GM10266 (cell line): Measurements from ENCODE around the gene RNASE7.

Experiments used
- DNase-seq: peaks from one replicate; pipeline ENCODE4 v3.0.0; 2012; ENCODE audit errors: extremely low spot score
- TF ChIP-seq, protein P1 (sequence below): IDR thresholded peaks from 2 replicates; pipeline ENCODE4 v1.5.1; 2012; ENCODE audit warnings: mild to moderate bottlenecking, low read depth; ENCODE audit not compliant: control insufficient read depth, insufficient read depth; ENCODE audit errors: missing control alignments

RNASE7 gene

DNA sequence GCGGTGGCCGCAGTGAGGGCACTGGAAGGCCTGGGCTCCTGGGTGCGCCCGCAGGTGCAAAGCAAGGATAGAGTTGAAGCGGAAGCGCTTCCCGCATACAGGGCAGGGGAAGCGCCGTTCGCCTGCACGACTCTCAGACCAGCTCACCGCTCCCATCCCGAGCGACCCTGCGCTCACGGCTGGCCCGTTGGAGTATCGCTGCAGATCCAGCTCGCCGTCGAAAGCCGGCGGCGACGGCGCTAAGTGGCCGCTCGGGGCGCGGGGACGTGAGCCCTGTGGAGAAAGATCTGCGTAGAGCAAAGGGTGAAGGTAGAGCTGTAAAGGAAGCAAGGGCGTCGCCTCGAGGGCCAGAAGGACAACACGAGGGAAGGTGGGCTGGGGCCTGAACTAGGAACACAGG, 50.9 kb downstream of the RNASE7 start:
- peak; percentile 24 for DNase-seq
- TF ChIP-seq, protein P1, sequence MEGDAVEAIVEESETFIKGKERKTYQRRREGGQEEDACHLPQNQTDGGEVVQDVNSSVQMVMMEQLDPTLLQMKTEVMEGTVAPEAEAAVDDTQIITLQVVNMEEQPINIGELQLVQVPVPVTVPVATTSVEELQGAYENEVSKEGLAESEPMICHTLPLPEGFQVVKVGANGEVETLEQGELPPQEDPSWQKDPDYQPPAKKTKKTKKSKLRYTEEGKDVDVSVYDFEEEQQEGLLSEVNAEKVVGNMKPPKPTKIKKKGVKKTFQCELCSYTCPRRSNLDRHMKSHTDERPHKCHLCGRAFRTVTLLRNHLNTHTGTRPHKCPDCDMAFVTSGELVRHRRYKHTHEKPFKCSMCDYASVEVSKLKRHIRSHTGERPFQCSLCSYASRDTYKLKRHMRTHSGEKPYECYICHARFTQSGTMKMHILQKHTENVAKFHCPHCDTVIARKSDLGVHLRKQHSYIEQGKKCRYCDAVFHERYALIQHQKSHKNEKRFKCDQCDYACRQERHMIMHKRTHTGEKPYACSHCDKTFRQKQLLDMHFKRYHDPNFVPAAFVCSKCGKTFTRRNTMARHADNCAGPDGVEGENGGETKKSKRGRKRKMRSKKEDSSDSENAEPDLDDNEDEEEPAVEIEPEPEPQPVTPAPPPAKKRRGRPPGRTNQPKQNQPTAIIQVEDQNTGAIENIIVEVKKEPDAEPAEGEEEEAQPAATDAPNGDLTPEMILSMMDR: no peak
